Endodermal cell (in vitro differentiated cells): ENCODE measurements around the gene TLE6. TPM values are rescaled to one million over a fixed set of nuclear protein-coding genes. Genes with fewer than 3 reads are reported as not detected.
"Not testable (repeated sequence)": the region's sequence is repeated elsewhere in the genome, so short reads cannot be mapped to it uniquely, and the experiment has no call there.

Experiments
- DNase-seq: peaks from one replicate; pipeline ENCODE4 v3.0.0-alpha.2; 2017
- H3K27ac ChIP-seq: 2 replicates; pipeline ENCODE4 v1.5.1; 2013; ENCODE audit warnings: mild to moderate bottlenecking, low read depth, low read length, moderate library complexity
- H3K27me3 ChIP-seq: 2 replicates; pipeline ENCODE4 v1.6.1; 2013; ENCODE audit warnings: mild to moderate bottlenecking, low read length, moderate library complexity; ENCODE audit not compliant: insufficient read depth, control insufficient read depth, poor library complexity, severe bottlenecking
- H3K36me3 ChIP-seq: 2 replicates; pipeline ENCODE4 v1.7.0; 2013; ENCODE audit warnings: mild to moderate bottlenecking, low read length, moderate library complexity; ENCODE audit not compliant: control insufficient read depth, insufficient read depth
- H3K4me1 ChIP-seq: one replicate; pipeline ENCODE4 v1.7.0; 2013; ENCODE audit warnings: low read length; ENCODE audit not compliant: control insufficient read depth, insufficient read depth
- H3K4me3 ChIP-seq: 2 replicates; pipeline ENCODE4 v1.5.1; 2013; ENCODE audit warnings: mild to moderate bottlenecking, low read length, moderate library complexity
- H3K9ac ChIP-seq: 2 replicates; pipeline ENCODE4 v1.6.1; 2013; ENCODE audit warnings: mild to moderate bottlenecking, low read length, moderate library complexity; ENCODE audit not compliant: poor library complexity, severe bottlenecking; ENCODE audit errors: extremely low read depth
- H3K9me3 ChIP-seq: 2 replicates; pipeline ENCODE4 v1.6.1; 2013; ENCODE audit warnings: mild to moderate bottlenecking, low read length, moderate library complexity; ENCODE audit not compliant: control insufficient read depth
- H3K27ac Mint-ChIP-seq: 2 replicates; pipeline ENCODE4 v1.8.0; 2020; ENCODE audit warnings: mixed read lengths
- H3K27me3 Mint-ChIP-seq: 2 replicates; pipeline ENCODE4 v1.8.0; 2021; ENCODE audit warnings: mild to moderate bottlenecking, mixed read lengths; ENCODE audit not compliant: insufficient read depth
- H3K36me3 Mint-ChIP-seq: 2 replicates; pipeline ENCODE4 v1.8.0; 2020; ENCODE audit warnings: low read depth, mixed read lengths
- H3K4me1 Mint-ChIP-seq: 2 replicates; pipeline ENCODE4 v1.8.0; 2020; ENCODE audit warnings: mixed read lengths
- H3K4me3 Mint-ChIP-seq: 2 replicates; pipeline ENCODE4 v1.8.0; 2020; ENCODE audit warnings: mild to moderate bottlenecking, moderate library complexity, mixed read lengths
- H3K9me3 Mint-ChIP-seq: 2 replicates; pipeline ENCODE4 v1.8.0; 2020; ENCODE audit warnings: mild to moderate bottlenecking, mixed read lengths
- CTCF ChIP-seq: fragments of 200-600 bp; sonication (generic); conservative IDR thresholded peaks from 2 replicates; pipeline ENCODE4 v1.5.0; 2021; ENCODE audit warnings: antibody characterized with exemption, mild to moderate bottlenecking
- WGBS, 2 experiments: methylation state at CpG; one replicate each; pipeline versions ENCODE4 v1.1.5 to v1.1.7; 2013; ENCODE audit warnings: missing lambda C conversion rate in 2 of 2, mixed read lengths in 1 of 2; ENCODE audit not compliant: insufficient coverage in 1 of 2, insufficient read length in 1 of 2; 5-methylcytosine and 5-hydroxymethylcytosine counted together
- total RNA-seq, 2 donors: library from RNA; stranded (reverse); fragmentation: NEBNext Ultra II Directional in 1 of 2; extraction: Animal tissue kit (Norgen Biotek cat#: 25700) in 1 of 2; gene quantifications; 2 replicates in 1 of 2; 3 replicates in 1 of 2; pipeline ENCODE4 v1.2.1, GENCODE V29; 2021

The TLE6 gene
- total RNA-seq, 2 donors from 2014 or later = 13.7 to 17.3 TPM

- WGBS, 2 experiments = 66 to 85% methylated on average over 3 to 12 of the region's 12 CpGs
- peaks cover 16% of the 10 kb centered on the region for H3K27me3 Mint-ChIP-seq
- peaks cover 4% of the 10 kb centered on the region for H3K36me3 Mint-ChIP-seq
- H3K4me1 Mint-ChIP-seq = peaks cover 20% of the 10 kb centered on the region
- peak overlapping the region; percentile 46 for H3K4me3 Mint-ChIP-seq
- H3K9me3 Mint-ChIP-seq = no peaks in the 10 kb centered on the region
- peaks cover 10% of the 10 kb centered on the region for H3K4me1 ChIP-seq
- H3K27ac ChIP-seq = no peak overlapping the region
- no peaks in the 10 kb centered on the region for H3K9me3 ChIP-seq
- H3K9ac ChIP-seq = no peak overlapping the region
- H3K27me3 ChIP-seq = no peaks in the 10 kb centered on the region
- H3K4me3 ChIP-seq = no peak overlapping the region
- no peak overlapping the region for H3K27ac Mint-ChIP-seq
- TF ChIP-seq CTCF = no peak
- no peaks in the 10 kb centered on the region for H3K36me3 ChIP-seq
- DNase-seq = no peak
Observed at GRCh38 chr19:2987797-2988196, 10.4 kb downstream of the TLE6 start.

- TF ChIP-seq CTCF = no peak
- H3K36me3 ChIP-seq = no peaks in the 10 kb centered on the region
- 94% methylated on average over 3 of the region's 3 CpGs; no CpG with 5 or more reads in 1 of the 2 experiments for WGBS, 2 experiments
- no peaks in the 10 kb centered on the region for H3K9me3 ChIP-seq
- Mint-ChIP-seq H3K36me3 (peaks cover 4% of the 10 kb centered on the region), H3K27me3 (peaks cover 14% of the 10 kb centered on the region), H3K4me1 (peaks cover 15% of the 10 kb centered on the region), H3K4me3 (no peak overlapping the region), H3K9me3 (no peaks in the 10 kb centered on the region), H3K27ac (no peak overlapping the region)
- no peaks in the 10 kb centered on the region for H3K27me3 ChIP-seq
- H3K4me3 ChIP-seq = no peak overlapping the region
- H3K27ac ChIP-seq = no peak overlapping the region
- no peak overlapping the region for H3K9ac ChIP-seq
- H3K4me1 ChIP-seq = peaks cover 10% of the 10 kb centered on the region
- DNase-seq = no peak
Observed at GRCh38 chr19:2988568-2988967, 11.2 kb downstream of the TLE6 start.

- Histone ChIP-seq H3K4me3 (no peak overlapping the region), H3K4me1 (peaks cover 10% of the 10 kb centered on the region), H3K36me3 (no peaks in the 10 kb centered on the region), H3K9ac (no peak overlapping the region), H3K9me3 (no peaks in the 10 kb centered on the region), H3K27ac (no peak overlapping the region), H3K27me3 (no peaks in the 10 kb centered on the region)
- DNase-seq = no peak
- Mint-ChIP-seq H3K27ac (no peak overlapping the region), H3K9me3 (no peaks in the 10 kb centered on the region), H3K27me3 (peaks cover 14% of the 10 kb centered on the region), H3K4me3 (no peak overlapping the region), H3K4me1 (peaks cover 14% of the 10 kb centered on the region), H3K36me3 (peaks cover 6% of the 10 kb centered on the region)
- 90 to 92% methylated on average over 13 to 15 of the region's 15 CpGs for WGBS, 2 experiments
- no peak for TF ChIP-seq CTCF
Observed at GRCh38 chr19:2989236-2989946, 12.0 kb downstream of the TLE6 start.

GRCh38 chr19:2992333-2992732, 15.0 kb downstream of the TLE6 start:
- H3K9ac ChIP-seq, H3K4me3 ChIP-seq, H3K27ac Mint-ChIP-seq, H3K9me3 ChIP-seq, H3K4me1 Mint-ChIP-seq, H3K27me3 ChIP-seq, DNase-seq, H3K27ac ChIP-seq, H3K4me1 ChIP-seq, H3K4me3 Mint-ChIP-seq, H3K36me3 ChIP-seq, H3K27me3 Mint-ChIP-seq, H3K9me3 Mint-ChIP-seq: not testable (repeated sequence)
- 94 to 95% methylated on average over 11 of the region's 11 CpGs for WGBS, 2 experiments
- H3K36me3 Mint-ChIP-seq = peaks cover 17% of the 10 kb centered on the region
